Stimulated activated CD4-positive, alpha-beta T cell treated with anti-CD3 and anti-CD28 coated beads, Interleukin-4, amount 100 ng/mL, for 24 hours (primary cell): ENCODE data around the gene PLCL1.
"Not testable (repeated sequence)": the region's sequence is repeated elsewhere in the genome, so short reads cannot be mapped to it uniquely, and the experiment has no call there.

Experiments used
- DNase-seq: peaks from one replicate; pipeline ENCODE4 v3.0.0-alpha.2; 2020

Gene PLCL1

DNA sequence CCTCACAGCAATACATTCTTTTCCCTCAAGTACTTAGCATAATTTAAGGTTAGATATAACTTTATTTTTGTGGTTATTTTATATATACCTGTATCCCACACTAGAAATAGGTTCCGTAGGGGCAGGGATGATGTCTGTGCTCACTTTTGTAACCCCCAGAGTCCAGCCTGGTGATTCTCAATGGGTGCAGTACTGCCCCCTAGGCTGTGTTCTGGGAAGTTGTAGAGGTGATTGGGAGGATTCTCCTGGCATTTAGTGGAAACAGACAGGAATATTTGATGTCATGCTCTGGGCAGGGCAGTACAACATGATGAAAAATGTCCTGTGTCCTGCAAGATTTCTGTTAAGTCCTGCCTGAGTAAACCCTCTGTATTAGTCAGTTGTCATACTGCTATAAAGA, 333.3 kb downstream of the PLCL1 start:
- no peak for DNase-seq

DNA sequence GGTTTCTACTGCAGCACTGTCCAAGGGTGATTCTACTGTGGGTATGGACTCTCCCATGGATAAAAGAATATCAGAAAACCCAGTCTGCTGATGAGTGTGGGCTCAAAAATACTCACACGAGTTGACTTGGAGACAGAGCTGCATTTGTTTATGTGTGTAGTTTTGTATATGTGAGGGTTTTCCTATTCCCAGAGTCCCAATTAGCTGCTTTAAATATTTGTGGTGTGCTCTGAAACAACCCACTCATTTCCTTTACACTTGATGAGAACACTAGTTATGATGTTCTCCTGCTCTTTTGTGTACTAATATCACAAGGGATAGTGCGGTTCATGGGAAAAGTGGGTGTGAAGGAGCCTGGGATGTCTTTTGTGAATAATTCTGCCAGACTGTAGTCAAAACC, 337.3 kb downstream of the PLCL1 start:
- no peak for DNase-seq

DNA sequence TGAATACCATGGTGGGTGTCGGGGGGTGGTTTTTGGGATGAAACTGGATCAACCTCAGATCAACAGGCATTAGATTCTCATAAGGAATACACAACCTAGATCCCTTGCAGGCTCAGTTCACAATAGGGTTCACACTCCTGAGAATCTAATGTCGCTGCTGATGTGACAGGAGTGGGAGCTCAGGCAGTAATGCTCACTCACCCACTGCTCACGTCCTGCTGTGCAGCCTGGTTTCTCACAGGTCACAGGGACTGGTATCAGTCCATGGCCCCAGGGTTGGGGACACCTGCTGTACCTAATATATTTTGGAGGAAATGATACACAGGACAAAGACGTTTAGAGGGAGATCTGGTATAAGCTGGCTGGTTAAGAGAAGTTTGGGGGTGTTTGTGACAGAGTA, 338.8 kb downstream of the PLCL1 start:
- DNase-seq, result no peak

DNA sequence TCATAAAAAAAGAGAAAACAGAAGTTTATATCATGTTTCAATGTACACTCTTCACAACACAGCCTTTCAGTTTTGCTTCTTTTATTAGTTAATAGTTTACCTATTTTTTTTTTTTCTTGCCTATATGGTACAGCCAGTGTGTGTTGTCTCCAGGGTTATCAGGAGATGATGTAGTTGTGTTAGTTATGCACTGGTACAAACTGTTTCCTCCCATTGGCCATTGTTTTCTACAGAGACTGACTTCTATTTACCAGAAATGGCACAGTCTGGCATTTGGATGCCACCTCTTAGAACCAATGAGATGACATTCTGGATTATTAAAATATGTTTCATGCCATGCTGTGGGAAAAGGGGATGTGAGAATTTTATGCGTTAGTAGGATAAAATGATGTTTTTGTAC, 339.4 kb downstream of the PLCL1 start:
- DNase-seq, result no peak

DNA sequence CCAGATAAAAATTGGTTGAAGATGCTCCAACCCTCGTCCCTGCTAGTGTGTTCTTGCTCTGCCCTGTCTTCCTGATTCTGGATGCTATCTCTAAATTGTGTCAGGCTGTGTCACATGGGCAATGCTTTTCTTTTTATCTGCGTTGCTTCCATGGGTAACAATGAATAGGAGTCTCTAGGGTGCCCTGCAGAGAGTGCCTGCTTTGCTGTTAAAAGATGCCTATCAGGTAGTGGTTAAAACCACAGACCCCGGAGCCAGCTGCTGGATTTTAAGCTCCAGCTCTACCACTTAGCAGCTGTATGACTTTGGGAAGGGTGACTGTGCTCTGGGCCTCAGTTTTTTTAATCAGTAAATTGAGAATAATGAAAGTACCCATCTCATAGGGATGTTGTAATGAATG, 340.3 kb downstream of the PLCL1 start:
- no peak for DNase-seq

DNA sequence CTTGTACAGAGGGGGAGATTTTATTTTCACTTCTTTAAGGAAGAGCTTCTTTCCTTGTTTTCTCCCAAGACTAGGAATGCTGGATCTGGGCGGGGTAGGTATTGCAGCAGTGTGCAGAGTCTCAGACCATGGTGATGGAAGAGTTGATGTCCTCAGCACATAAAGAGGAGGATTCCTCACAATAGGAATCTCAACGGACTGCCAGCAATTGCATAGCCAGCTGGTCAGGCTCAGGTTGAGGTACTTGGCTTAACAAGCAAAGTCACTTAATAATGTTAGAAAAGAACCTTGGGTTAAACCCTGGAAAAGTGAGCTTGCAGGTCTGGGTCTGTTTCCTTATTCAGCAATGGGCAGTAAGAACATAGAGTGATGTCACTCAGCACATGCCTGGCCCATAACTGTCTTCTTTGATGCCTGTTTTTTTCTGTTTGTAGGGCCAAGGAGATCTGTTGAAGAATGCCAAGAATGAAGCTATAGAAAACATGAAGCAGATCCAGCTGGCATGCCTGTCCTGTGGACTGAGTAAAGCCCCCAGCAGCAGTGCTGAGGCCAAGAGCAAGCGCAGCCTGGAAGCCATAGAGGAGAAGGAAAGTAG, 342.1 kb downstream of the PLCL1 start:
- DNase-seq, result no peak

DNA sequence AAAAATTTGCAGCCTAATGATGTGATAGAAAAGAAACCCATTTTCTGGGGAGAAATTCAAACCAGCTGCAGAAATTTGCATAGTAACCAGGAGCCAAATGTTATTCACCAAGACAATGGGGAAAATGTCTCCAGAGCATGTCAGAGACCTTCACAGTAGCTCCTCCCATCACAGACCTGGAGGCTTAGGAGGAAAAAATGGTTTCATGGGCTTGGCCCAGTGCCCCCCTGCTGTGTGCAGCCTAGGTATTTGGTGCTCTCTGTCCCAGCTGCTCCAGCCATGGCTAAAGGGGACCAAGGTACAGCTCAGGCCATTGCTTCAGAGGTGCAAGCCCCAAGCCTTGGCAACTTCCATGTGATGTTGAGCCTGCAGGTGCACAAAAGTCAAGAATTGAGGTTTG, 352.9 kb downstream of the PLCL1 start:
- no peak for DNase-seq

DNA sequence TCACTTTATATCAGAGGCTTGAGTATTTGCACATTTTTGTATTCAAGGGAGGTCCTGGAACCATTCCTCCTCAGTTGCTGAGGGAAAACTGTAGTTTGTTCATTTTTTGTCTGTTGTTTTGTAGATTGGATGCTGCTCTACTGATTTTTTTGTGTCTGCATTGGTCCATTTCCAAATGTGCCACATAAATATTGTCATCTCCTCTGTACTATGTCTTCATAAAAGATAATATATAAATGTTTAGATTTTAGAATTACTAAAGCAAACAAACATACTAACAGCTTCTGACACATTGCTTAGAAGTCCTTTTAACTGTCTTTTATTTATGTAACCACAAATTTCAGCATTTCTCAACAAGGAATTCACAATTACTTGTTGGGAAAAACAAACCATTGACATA, 356.8 kb downstream of the PLCL1 start:
- DNase-seq, result no peak

DNA sequence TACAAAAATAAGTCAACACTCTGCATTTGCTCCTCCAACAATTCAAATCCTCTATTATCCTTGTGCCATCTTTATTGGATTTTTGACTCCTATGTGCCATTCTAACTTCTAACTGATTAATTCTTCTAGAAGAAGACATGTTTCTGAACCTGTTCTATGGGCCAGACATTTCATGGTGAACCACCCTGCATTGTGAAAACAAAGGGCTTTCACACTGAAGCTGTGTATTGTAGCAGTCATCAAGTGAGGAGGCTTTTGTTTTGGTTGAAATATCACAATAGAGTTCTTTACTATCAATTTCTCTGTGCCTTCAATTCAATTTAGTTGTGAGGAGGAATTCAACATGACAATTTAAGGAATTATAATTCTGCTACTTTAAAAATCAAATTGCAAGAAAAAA, 357.9 kb downstream of the PLCL1 start:
- DNase-seq, result no peak

DNA sequence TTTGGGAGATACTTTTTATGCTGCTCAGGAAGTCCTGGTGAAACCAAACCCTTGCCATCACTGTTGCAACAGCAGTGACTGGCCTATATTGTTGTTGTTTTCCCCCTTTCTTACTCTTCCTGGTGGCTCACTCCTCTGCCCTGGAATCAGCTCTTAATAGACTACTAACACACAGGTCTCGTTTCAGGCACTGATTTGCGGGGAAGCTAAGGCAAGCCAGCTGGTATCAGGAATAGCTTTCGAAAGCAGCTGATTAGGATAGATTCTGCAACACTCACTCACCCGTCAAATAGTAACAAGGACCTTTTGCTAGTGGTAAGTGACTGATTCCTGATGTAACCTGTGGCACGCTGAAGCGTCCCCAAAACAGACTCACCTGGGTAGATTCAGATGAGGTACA, 360.4 kb downstream of the PLCL1 start:
- no peak for DNase-seq

DNA sequence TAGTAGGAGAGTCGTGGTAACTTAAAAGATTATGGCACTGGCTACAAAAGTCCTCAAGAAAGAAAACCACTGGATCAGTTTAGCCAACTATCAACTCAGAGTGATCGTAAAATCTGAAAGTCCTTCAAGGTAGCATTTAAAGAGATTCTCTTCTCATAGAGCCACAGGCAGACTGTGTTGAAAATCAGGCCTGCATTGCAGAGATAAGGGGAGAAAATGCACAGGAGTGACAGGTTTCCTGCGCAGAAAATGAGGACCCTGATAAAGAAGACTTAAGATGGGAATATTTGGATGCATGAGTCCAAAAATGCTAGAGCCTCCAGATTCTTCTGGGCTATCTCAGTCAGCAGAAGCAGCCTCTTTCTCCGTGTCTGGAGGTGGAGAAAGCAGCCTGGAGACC, 360.9 kb downstream of the PLCL1 start:
- no peak for DNase-seq

DNA sequence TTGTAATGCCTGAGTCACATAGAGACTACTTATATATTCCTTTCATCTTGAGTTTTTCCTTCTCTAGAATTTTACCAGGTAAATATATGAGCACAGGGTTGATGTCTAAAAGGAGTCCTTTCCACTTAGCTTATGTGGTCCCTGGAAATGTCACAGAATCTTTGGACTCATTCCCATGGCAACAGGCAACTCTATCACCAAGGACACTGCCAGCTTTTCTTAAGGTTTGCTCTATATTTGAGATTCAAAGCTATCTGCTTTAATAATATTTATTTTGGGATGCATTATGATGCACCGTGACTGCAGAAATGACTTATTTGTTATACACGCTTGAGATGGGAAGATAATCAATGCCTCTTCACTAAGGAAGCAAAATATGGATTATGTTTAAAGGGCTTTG, 363.0 kb downstream of the PLCL1 start:
- no peak for DNase-seq

DNA sequence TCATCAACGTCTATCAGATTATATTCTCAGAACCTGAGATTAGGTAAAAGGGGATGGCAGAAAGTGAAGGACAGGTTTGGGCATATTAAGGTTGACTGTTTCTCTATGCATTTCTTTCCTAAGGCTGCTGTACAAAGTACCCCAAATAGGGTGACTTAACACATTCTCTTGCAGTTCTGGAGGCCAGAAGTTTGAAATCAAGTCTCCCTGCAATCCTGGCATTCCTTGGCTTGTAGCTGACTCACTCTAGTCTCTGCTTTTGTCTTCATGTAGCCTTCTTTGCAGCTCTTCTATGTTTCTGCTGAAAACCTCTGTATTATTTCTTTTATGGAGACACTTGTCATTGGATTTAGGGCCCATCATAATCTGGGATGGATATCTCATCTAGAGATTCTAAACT, 364.3 kb downstream of the PLCL1 start:
- no peak for DNase-seq

DNA sequence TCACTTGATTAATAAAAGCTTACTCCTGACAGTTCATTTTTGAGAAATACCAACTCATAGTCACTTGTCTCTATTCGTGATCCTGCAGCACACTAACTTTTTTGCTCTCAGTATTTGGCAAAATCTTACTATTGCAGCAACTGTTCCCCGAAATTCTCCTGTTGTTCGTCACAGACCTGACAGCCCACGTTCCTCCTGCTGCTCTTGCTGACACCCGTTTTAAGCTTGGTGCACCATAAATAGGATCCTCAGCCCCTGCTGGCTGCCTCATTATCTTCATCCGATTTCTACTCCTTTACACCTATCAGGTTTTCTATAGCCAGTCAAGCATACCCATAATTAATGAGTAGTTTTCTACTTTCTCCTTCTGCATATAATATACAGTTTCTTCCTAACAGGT, 368.8 kb downstream of the PLCL1 start:
- no peak for DNase-seq

DNA sequence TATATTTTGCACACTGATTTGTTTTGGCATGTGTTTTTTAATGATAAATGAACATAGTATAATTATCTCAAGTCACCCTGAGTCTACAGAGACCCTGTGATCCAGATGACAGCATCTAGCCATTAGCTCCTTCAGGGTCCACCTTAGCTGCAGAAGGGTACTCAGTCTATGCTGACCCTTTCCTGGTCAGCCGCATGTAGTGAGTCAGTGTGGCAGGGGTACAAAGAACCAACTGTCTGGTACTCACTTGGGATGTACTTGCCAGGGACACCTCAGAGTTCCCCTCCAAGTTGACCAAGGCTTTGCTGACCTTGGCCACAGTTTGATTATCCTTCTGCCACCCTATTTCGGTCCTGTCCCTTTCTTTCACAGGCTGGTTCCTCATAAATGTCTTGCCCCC, 369.5 kb downstream of the PLCL1 start:
- no peak for DNase-seq

DNA sequence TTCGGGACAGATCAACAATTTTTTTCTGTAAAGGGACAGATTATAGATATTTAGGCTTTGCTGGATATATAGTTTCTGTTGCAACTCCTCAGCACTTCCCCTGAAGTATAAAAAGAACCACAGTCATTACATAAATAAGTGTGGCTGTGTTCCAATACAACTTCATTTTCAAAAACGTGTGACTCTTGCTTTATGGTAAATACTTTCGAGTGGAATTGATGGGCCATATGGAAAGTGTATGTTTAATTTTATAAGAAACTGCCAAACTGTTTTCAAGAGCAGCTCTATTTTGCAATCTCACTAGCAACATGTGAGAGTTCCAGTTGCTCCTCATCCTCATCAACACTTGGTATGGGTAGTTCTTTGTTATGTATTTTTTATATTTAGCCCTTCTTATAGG, 370.9 kb downstream of the PLCL1 start:
- DNase-seq, result no peak

DNA sequence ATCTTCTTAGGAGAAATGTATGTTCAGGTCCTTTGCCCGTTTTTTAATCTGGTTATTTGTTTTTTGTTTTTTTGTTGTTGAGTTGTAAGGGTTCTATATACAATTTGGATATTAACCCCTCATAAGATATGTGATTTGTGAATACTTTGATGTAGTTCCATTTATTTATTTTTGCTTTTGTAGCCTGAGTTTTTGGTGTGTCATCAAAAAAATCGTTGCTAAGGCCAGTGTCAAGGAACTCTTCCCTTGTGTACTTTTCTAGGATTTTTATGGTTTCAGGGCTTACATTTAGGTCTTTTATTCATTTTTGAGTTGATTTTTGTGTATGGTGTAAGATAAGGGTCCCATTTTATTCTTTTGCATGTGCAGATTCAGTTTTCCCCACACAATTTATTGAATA, 372.6 kb downstream of the PLCL1 start:
- DNase-seq, result no peak

DNA sequence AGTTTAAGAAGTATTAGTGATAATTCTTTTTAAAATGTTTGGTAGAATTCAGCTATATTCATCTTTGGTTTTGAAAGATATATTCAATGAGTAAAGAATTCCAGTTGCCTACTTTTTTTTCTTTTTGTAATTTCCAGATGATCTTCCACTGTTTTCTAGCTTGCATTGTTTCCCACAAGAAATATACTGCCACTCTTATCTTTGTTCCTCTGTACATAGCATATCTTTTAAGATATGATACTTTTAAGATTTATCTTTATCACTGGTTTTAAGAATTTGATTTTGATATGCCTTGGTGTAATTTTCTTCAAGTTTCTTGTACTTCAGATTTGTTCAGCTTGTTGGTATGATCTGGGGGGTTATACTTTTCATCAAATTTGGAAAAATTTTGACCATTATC, 374.4 kb downstream of the PLCL1 start:
- no peak for DNase-seq

DNA sequence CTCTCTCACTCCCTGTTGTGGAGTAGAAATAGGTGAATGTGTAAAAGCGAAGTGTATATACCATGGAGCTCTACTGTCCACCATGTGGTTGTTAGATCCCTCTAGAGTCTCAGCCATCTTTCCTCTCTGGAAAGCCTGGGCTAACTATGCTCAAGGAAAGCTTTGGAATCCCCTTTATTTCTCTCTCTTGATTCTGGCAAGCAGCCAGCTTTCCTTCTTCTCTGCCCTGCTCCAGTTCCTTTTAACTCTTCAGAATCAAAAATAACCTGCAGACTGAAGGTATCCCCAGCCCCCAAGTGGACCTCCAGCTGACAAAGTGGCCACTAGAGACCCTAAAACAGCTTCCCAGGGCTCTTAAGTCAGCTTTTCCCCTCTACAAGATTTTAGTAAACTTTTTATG, 381.9 kb downstream of the PLCL1 start:
- no peak for DNase-seq

DNA sequence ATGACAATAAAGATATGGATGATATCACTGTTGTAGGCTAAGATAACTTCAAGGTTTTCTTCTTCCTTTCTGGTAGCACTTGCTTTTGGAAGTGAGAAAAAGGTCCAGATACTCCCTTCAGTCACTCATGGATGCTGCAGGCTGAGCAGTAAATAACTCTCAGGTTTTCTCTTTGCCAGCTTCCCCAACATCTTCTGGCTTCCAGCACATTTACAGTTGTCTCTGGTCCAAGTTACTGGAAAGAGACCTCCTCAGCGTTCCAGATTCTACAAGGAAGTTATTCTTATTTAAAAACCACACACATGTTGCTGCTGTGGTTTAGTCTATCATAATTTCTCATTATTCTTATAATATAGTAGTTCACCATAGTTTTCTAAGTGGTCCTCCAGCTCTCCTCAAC, 383.4 kb downstream of the PLCL1 start:
- DNase-seq, result no peak

DNA sequence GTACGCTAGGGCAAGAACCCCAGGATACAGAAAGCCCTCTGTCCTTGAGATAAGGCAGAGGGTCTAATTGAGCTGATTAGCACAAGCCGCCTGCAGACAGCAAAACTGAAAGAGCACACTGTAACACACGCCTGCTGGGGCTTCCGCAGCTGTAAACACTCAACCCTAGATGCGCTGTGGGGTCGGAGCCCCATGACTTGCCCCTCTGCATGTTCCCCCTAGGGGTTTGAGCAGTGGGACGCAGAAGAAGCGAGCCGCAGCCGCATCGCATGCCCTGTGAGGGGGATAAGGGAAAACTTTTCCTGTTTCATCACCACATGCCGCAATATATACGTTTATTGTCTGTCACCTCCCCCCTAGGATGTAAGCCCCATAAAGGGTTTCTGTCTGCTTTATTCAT, 384.6 kb downstream of the PLCL1 start:
- no peak for DNase-seq

DNA sequence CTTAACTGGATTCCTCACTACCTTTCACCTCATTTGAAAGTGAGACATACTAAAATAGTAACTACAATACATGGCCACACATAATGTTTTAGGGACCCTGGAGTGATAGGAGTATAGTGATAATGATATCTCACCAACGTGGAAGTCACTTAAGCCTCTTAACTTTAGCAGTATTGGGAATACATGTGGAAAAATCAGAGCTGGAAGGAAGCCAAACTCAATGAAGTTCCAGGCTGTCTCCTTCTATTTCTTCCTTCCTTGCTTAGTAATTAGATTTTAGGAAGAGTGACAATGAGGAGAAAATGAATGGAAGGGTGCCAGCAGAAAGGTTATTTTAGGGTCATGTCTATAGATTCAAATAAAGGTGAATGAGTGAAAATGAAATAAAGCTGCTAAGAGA, 387.3 kb downstream of the PLCL1 start:
- no peak for DNase-seq

DNA sequence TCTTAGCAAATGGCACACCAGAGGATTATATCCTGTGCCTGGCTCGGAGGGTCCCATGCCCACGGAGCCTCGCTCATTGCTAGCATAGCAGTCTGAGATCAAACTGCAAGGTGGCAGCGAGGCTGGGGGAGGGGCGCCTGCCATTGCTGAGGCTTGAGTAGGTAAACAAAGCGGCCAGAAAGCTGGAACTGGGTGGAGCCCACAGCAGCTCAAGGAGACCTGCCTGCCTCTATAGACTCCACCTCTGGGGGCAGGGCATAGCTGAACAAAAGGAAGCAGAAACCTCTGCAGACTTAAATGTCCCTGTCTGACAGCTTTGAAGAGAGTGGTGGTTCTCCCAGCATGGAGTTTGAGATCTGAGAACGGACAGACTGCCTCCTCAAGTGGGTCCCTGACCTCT, 392.2 kb downstream of the PLCL1 start:
- not testable (repeated sequence) for DNase-seq
